ENCODE measurements around the gene MAGOHB. TPM values are rescaled to one million over a fixed set of nuclear protein-coding genes. Genes with fewer than 3 reads are reported as not detected.
"Not testable (repeated sequence)": the region's sequence is repeated elsewhere in the genome, so short reads cannot be mapped to it uniquely, and the experiment has no call there.

Gene MAGOHB
- total RNA-seq, 6 experiments from 2014 or later = 6.6 to 11.8 (median 9.6) TPM

- DNase-seq = no peak
- Histone ChIP-seq H3K4me1 (no peaks in the 10 kb centered on the region), H3K4me3 (no peak overlapping the region), H3K27ac (no peak overlapping the region), H3K27me3 (no peaks in the 10 kb centered on the region), H3K36me3 (no peaks in the 10 kb centered on the region), H3K9me3 (no peaks in the 10 kb centered on the region)
- TF ChIP-seq CTCF (IDR thresholded peaks at IDR 0.05) (no peak), POLR2A (IDR thresholded peaks at IDR 0.05) (no peak)
- no peak for ATAC-seq
- intact Hi-C loops (cut with DNase I) = no loop called here
- 100% methylated on average over 3 of the region's 3 CpGs for WGBS (ENCODE audit: insufficient coverage, low coverage, low lambda C conversion rate, missing lambda C conversion rate)
Measured at GRCh38 chr12:10582704-10583103, 30.7 kb downstream of the MAGOHB start.

GRCh38 chr12:10582133-10582532 is 31.3 kb downstream of the MAGOHB start:
- H3K27me3 ChIP-seq; H3K4me3 ChIP-seq; DNase-seq; H3K36me3 ChIP-seq; intact Hi-C loops (cut with DNase I); H3K9me3 ChIP-seq; ATAC-seq; H3K27ac ChIP-seq; H3K4me1 ChIP-seq: not testable (repeated sequence)
- WGBS (ENCODE audit: insufficient coverage, low coverage, low lambda C conversion rate, missing lambda C conversion rate) = 81% methylated on average over 3 of the region's 3 CpGs

GRCh38 chr12:10574307-10574706 is 39.1 kb downstream of the MAGOHB start:
- Histone ChIP-seq H3K4me1 (no peaks in the 10 kb centered on the region), H3K36me3 (no peaks in the 10 kb centered on the region), H3K9me3 (no peaks in the 10 kb centered on the region), H3K27me3 (no peaks in the 10 kb centered on the region), H3K27ac (no peak overlapping the region), H3K4me3 (no peak overlapping the region)
- TF ChIP-seq POLR2A (IDR thresholded peaks at IDR 0.05) (no peak), CTCF (IDR thresholded peaks at IDR 0.05) (no peak)
- no peak for ATAC-seq
- 75% methylated on average over 2 of the region's 2 CpGs for WGBS (ENCODE audit: insufficient coverage, low coverage, low lambda C conversion rate, missing lambda C conversion rate)
- intact Hi-C loops (cut with DNase I) = no loop called here
- DNase-seq = no peak

GRCh38 chr12:10572021-10572490 is 41.4 kb downstream of the MAGOHB start:
- WGBS (ENCODE audit: insufficient coverage, low coverage, low lambda C conversion rate, missing lambda C conversion rate) = 61% methylated on average over 3 of the region's 3 CpGs
- H3K9me3 ChIP-seq; ATAC-seq; H3K36me3 ChIP-seq; H3K4me1 ChIP-seq; H3K27me3 ChIP-seq; intact Hi-C loops (cut with DNase I); H3K27ac ChIP-seq; DNase-seq; H3K4me3 ChIP-seq: not testable (repeated sequence)

GRCh38 chr12:10571141-10571540 is 42.3 kb downstream of the MAGOHB start:
- ATAC-seq = no peak
- WGBS (ENCODE audit: insufficient coverage, low coverage, low lambda C conversion rate, missing lambda C conversion rate) = 72% methylated on average over 11 of the region's 11 CpGs
- Histone ChIP-seq H3K4me3 (no peak overlapping the region), H3K9me3 (no peaks in the 10 kb centered on the region), H3K27ac (no peak overlapping the region), H3K4me1 (no peaks in the 10 kb centered on the region), H3K36me3 (no peaks in the 10 kb centered on the region), H3K27me3 (no peaks in the 10 kb centered on the region)
- no peak for DNase-seq
- TF ChIP-seq POLR2A (IDR thresholded peaks at IDR 0.05) (no peak), CTCF (IDR thresholded peaks at IDR 0.05) (no peak)
- intact Hi-C loops (cut with DNase I) = no loop called here

- no peak for DNase-seq
- Histone ChIP-seq H3K27ac (no peak overlapping the region), H3K36me3 (no peaks in the 10 kb centered on the region), H3K9me3 (no peaks in the 10 kb centered on the region), H3K4me3 (no peak overlapping the region), H3K27me3 (no peaks in the 10 kb centered on the region), H3K4me1 (no peaks in the 10 kb centered on the region)
- intact Hi-C loops (cut with DNase I) = loop anchor here (10.0 kb wide), 2 partner anchors 233 to 333 kb away; no protein-coding TSS in a partner anchor
- WGBS (ENCODE audit: insufficient coverage, low coverage, low lambda C conversion rate, missing lambda C conversion rate) = 67% methylated on average over 3 of the region's 3 CpGs
- no peak for ATAC-seq
- TF ChIP-seq CTCF (IDR thresholded peaks at IDR 0.05) = no peak
- no peak for TF ChIP-seq POLR2A (IDR thresholded peaks at IDR 0.05)
Measured at GRCh38 chr12:10567813-10568212, 45.6 kb downstream of the MAGOHB start.
